Vagina (tissue), 2 donors: Measurements from ENCODE around the gene SUMF1. TPM values are rescaled to one million over a fixed set of nuclear protein-coding genes. Genes with fewer than 3 reads are reported as not detected.
"Not testable (repeated sequence)": the region's sequence is repeated elsewhere in the genome, so short reads cannot be mapped to it uniquely, and the experiment has no call there.

ENCODE experiments used
- DNase-seq, 2 donors: peaks; one replicate each; pipeline ENCODE4 v3.0.0-alpha.2; 2017; ENCODE audit errors: extremely low spot score in 2 of 2
- H3K27ac ChIP-seq: fragments of 200-600 bp; sonication (generic); one replicate; pipeline ENCODE4 v1.5.1; 2019
- H3K27me3 ChIP-seq: fragments of 200-600 bp; sonication (generic); one replicate; pipeline ENCODE4 v1.5.1; 2019
- H3K36me3 ChIP-seq, 2 donors: fragments of 200-600 bp; sonication (generic); one replicate each; pipeline ENCODE4 v1.5.1; 2017 to 2019
- H3K4me1 ChIP-seq: fragments of 200-600 bp; sonication (generic); one replicate; pipeline ENCODE4 v1.5.1; 2019
- H3K4me3 ChIP-seq, 2 donors: fragments of 200-600 bp; sonication (generic); 1 replicate in 1 of 2; 2 replicates in 1 of 2; pipeline ENCODE4 v1.5.1; 2016 to 2019
- H3K9me3 ChIP-seq: fragments of 200-600 bp; sonication (generic); one replicate; pipeline ENCODE4 v1.5.1; 2019
- CTCF ChIP-seq, 3 experiments: fragments of 450-650 bp in 2 of 3; fragments of 200-600 bp in 1 of 3; sonication (generic) in 1 of 3; IDR thresholded peaks; one replicate each; pipeline ENCODE4 v1.5.1; 2017 to 2019; ENCODE audit warnings: antibody characterized with exemption in 3 of 3, mild to moderate bottlenecking in 2 of 3, moderate library complexity in 2 of 3
- POLR2A ChIP-seq, 2 donors: fragments of 450-650 bp; IDR thresholded peaks; one replicate each; pipeline ENCODE4 v1.6.1; 2017; ENCODE audit warnings: antibody characterized with exemption in 2 of 2, mild to moderate bottlenecking in 2 of 2, moderate library complexity in 2 of 2
- POLR2AphosphoS5 ChIP-seq, 2 donors: sonication (generic); formaldehyde crosslinking; IDR thresholded peaks; one replicate each; pipeline ENCODE4 v1.9.0; 2017; ENCODE audit warnings: antibody characterized with exemption in 2 of 2, mild to moderate bottlenecking in 2 of 2, low read depth in 1 of 2; ENCODE audit not compliant: insufficient read depth in 1 of 2
- intact Hi-C: fragments of 100-400 bp; cut with DNase I; formaldehyde crosslinking; loops from one replicate; pipeline ENCODE4 v1.15.1; 2023
- total RNA-seq: library from RNA; depleted of rRNA; stranded (reverse); fragments of >200 nt; gene quantifications from one replicate; pipeline ENCODE4 v1.2.3, GENCODE V29; 2016

Gene SUMF1
- total RNA-seq, 1 donor from 2014 or later = 65.6 TPM

DNA sequence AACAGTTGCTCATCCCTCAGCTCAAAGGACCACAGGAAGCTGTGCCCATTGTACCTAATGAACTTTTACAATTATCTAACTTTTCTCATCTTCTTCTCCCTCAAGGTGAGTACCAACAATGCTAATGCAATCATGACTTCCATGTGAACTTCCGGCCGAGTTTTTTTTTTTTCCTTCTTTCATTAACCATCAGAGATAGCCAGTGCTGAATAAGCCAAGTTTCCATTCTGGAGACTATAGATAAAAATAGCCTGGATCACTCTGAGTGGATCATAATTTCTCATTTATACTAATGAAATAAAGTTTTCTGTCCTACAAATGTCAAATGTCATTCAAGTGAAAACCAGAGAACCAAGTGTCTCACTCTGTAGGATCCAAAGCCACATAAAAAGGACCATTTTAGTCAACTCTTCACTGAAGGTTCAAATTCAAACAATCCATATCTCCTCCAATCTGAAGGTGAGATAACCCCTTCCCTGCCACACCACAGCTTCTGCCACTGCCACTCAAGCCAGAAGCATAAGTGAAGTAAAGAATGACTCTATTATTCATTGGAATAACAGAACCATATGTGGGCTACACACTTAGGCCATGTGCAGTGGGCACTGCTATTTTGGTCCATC lies 5.5 kb downstream of the SUMF1 start:
- DNase-seq = no peak
- TF ChIP-seq POLR2AphosphoS5 (IDR thresholded peaks at IDR 0.05; ENCODE audit: insufficient read depth in 1 of 2, low read depth in 1 of 2) (no peak), CTCF (IDR thresholded peaks at IDR 0.05) (no peak), POLR2A (IDR thresholded peaks at IDR 0.05) (no peak)
- no peaks in the 10 kb centered on the region for H3K27me3 ChIP-seq
- no peak overlapping the region for H3K4me3 ChIP-seq
- peaks cover 9% of the 10 kb centered on the region for H3K4me1 ChIP-seq
- intact Hi-C loops = no loop called here
- H3K9me3 ChIP-seq = no peaks in the 10 kb centered on the region
- H3K27ac ChIP-seq = no peak overlapping the region
- H3K36me3 ChIP-seq = no peaks in the 10 kb centered on the region

GRCh38 chr3:4460334-4460733 lies 6.7 kb downstream of the SUMF1 start:
- H3K4me3 ChIP-seq = no peak overlapping the region
- no peaks in the 10 kb centered on the region for H3K27me3 ChIP-seq
- H3K36me3 ChIP-seq = no peaks in the 10 kb centered on the region
- TF ChIP-seq CTCF (IDR thresholded peaks at IDR 0.05) (no peak), POLR2AphosphoS5 (IDR thresholded peaks at IDR 0.05; ENCODE audit: insufficient read depth in 1 of 2, low read depth in 1 of 2) (no peak), POLR2A (IDR thresholded peaks at IDR 0.05) (no peak)
- H3K4me1 ChIP-seq = no peaks in the 10 kb centered on the region
- intact Hi-C loops = no loop called here
- H3K9me3 ChIP-seq = no peaks in the 10 kb centered on the region
- no peak for DNase-seq
- no peak overlapping the region for H3K27ac ChIP-seq

GRCh38 chr3:4458961-4459360 lies 8.1 kb downstream of the SUMF1 start:
- intact Hi-C loops = no loop called here
- Histone ChIP-seq H3K36me3 (no peaks in the 10 kb centered on the region), H3K27me3 (no peaks in the 10 kb centered on the region), H3K4me1 (no peaks in the 10 kb centered on the region), H3K9me3 (no peaks in the 10 kb centered on the region), H3K4me3 (no peak overlapping the region), H3K27ac (no peak overlapping the region)
- TF ChIP-seq POLR2AphosphoS5 (IDR thresholded peaks at IDR 0.05; ENCODE audit: insufficient read depth in 1 of 2, low read depth in 1 of 2) (no peak), POLR2A (IDR thresholded peaks at IDR 0.05) (no peak), CTCF (IDR thresholded peaks at IDR 0.05) (no peak)
- DNase-seq = no peak

DNA sequence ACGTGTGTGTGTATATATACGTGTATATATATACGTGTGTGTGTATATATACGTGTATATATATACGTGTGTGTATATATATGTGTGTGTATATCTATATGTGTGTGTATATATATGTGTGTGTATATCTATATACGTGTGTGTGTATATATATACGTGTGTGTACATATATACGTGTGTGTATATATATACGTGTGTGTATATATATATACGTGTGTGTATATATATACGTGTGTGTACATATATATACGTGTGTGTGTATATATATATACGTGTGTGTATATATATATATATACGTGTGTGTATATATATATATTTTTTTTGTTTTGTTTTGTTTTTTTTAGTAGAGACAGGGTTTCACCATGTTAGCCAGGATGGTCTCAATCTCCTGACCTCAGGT lies 10.3 kb downstream of the SUMF1 start:
- DNase-seq, H3K4me1 ChIP-seq, H3K4me3 ChIP-seq, H3K27ac ChIP-seq, H3K36me3 ChIP-seq, H3K27me3 ChIP-seq, intact Hi-C loops, H3K9me3 ChIP-seq: not testable (repeated sequence)

DNA sequence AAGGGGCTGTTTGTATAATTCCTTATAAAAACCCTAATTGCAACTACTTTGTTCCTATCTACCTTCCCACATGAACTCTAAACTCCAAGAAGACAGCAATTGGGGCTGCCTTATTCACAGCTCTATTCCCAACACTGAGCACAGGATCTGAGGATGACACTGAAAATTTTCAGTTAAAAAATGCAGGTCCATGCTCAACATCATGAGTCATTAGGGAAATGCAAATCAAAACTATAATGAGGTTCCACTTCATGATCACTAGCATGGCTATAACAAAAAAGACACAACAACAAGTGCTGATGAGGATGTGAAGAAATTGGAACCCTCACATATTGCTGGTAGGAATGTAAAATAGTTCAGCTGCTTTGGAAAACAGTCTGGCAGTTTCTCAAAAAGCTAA lies 12.9 kb downstream of the SUMF1 start:
- no peak overlapping the region for H3K4me3 ChIP-seq
- no peaks in the 10 kb centered on the region for H3K27me3 ChIP-seq
- intact Hi-C loops = no loop called here
- DNase-seq = no peak
- H3K4me1 ChIP-seq = no peaks in the 10 kb centered on the region
- no peak for TF ChIP-seq POLR2AphosphoS5 (IDR thresholded peaks at IDR 0.05; ENCODE audit: insufficient read depth in 1 of 2, low read depth in 1 of 2)
- TF ChIP-seq CTCF (IDR thresholded peaks at IDR 0.05) = no peak
- no peak for TF ChIP-seq POLR2A (IDR thresholded peaks at IDR 0.05)
- no peaks in the 10 kb centered on the region for H3K36me3 ChIP-seq
- H3K27ac ChIP-seq = no peak overlapping the region
- H3K9me3 ChIP-seq = no peaks in the 10 kb centered on the region
